OCI-LY1 (cell line): ENCODE data around the gene NEURL1.

Source experiments
- H2AFZ ChIP-seq: fragments of 200-600 bp; sonication (generic), shearing (Covaris generic); 2 replicates; pipeline ENCODE4 v1.6.0; 2014; ENCODE audit warnings: antibody characterized with exemption, mild to moderate bottlenecking, low read length
- H3F3A ChIP-seq: fragments of 200-600 bp; sonication (generic), shearing (Covaris generic); 2 replicates; pipeline ENCODE4 v1.6.0; 2014; ENCODE audit warnings: mild to moderate bottlenecking, antibody characterized with exemption, low read length, moderate library complexity; ENCODE audit not compliant: insufficient read depth
- H3K27ac ChIP-seq: fragments of 200-600 bp; sonication (generic); 2 replicates; pipeline ENCODE4 v1.5.1; 2014; ENCODE audit warnings: low read length, mixed run types, mild to moderate bottlenecking, low read depth; ENCODE audit not compliant: poor library complexity, severe bottlenecking
- H3K27me3 ChIP-seq: fragments of 200-600 bp; sonication (generic); 2 replicates; pipeline ENCODE4 v1.6.0; 2014; ENCODE audit warnings: antibody characterized with exemption, mild to moderate bottlenecking, low read length, moderate library complexity; ENCODE audit not compliant: insufficient read depth
- H3K36me3 ChIP-seq: fragments of 200-600 bp; sonication (generic); 2 replicates; pipeline ENCODE4 v1.6.1; 2014; ENCODE audit warnings: mild to moderate bottlenecking, antibody characterized with exemption, low read length, moderate library complexity, mixed read lengths; ENCODE audit not compliant: insufficient read depth
- H3K4me1 ChIP-seq: fragments of 200-600 bp; sonication (generic); 2 replicates; pipeline ENCODE4 v1.5.1; 2014; ENCODE audit warnings: mild to moderate bottlenecking, low read length, moderate library complexity; ENCODE audit not compliant: insufficient read depth, severe bottlenecking
- H3K4me2 ChIP-seq: fragments of 200-600 bp; sonication (generic), shearing (Covaris generic); 2 replicates; pipeline ENCODE4 v1.6.1; 2014; ENCODE audit warnings: low read length
- H3K4me3 ChIP-seq: fragments of 200-600 bp; sonication (generic); 2 replicates; pipeline ENCODE4 v1.5.1; 2014; ENCODE audit warnings: low read length, low read depth, mild to moderate bottlenecking, mixed read lengths; ENCODE audit not compliant: poor library complexity, severe bottlenecking
- H3K79me2 ChIP-seq: fragments of 200-600 bp; shearing (Covaris generic); 2 replicates; pipeline ENCODE4 v1.6.1; 2016; ENCODE audit warnings: mixed run types, low read length, mixed read lengths; ENCODE audit not compliant: insufficient read depth
- H3K9ac ChIP-seq: fragments of 200-600 bp; sonication (generic), shearing (Covaris generic); 2 replicates; pipeline ENCODE4 v1.6.1; 2014; ENCODE audit warnings: mild to moderate bottlenecking, low read length, mixed read lengths
- H3K9me2 ChIP-seq: fragments of 200-600 bp; sonication (generic), shearing (Covaris generic); 2 replicates; pipeline ENCODE4 v1.6.1; 2014; ENCODE audit warnings: low read depth, mild to moderate bottlenecking, low read length, mixed read lengths
- H3K9me3 ChIP-seq: fragments of 200-600 bp; shearing (Covaris generic); 2 replicates; pipeline ENCODE4 v1.6.1; 2014; ENCODE audit warnings: low read length, mixed read lengths
- H4K20me1 ChIP-seq: fragments of 200-600 bp; sonication (generic), shearing (Covaris generic); 2 replicates; pipeline ENCODE4 v1.6.0; 2016; ENCODE audit warnings: mild to moderate bottlenecking, low read length; ENCODE audit not compliant: insufficient read depth
- CTCF ChIP-seq: fragments of 200-600 bp; sonication (generic), shearing (Covaris generic); IDR thresholded peaks from 2 replicates; pipeline ENCODE4 v1.5.1; 2017; ENCODE audit warnings: mild to moderate bottlenecking, antibody characterized with exemption, low read length, moderate library complexity, mixed read lengths
- EZH2 ChIP-seq: fragments of 200-600 bp; sonication (generic), shearing (Covaris generic); IDR thresholded peaks from 2 replicates; pipeline ENCODE4 v1.8.0; 2017; ENCODE audit warnings: borderline replicate concordance, mixed run types, mild to moderate bottlenecking, antibody characterized with exemption, low read length, moderate library complexity, mixed read lengths

NEURL1 gene

GRCh38 chr10:103497161-103497915, 3.8 kb downstream of the NEURL1 start:
- Histone ChIP-seq H4K20me1 (no peaks in the 10 kb centered on the region), H3K9me2 (no peaks in the 10 kb centered on the region), H3K27me3 (peaks cover under 1% of the 10 kb centered on the region; the same call in 1 of the 2 replicates), H3K4me1 (no peaks in the 10 kb centered on the region), H2AFZ (no peak overlapping the region), H3K79me2 (no peaks in the 10 kb centered on the region), H3K4me2 (no peak overlapping the region), H3K36me3 (no peaks in the 10 kb centered on the region), H3K9me3 (no peaks in the 10 kb centered on the region), H3K9ac (no peak overlapping the region), H3K4me3 (no peak overlapping the region), H3K27ac (no peak overlapping the region), H3F3A (no peaks in the 10 kb centered on the region)
- TF ChIP-seq EZH2 (no peak), CTCF (no peak)

- Histone ChIP-seq H3K27me3 (no peaks in the 10 kb centered on the region; the same call in 1 of the 2 replicates), H3F3A (no peaks in the 10 kb centered on the region), H3K9ac (no peak overlapping the region), H4K20me1 (no peaks in the 10 kb centered on the region), H3K4me2 (no peak overlapping the region), H3K4me1 (no peaks in the 10 kb centered on the region), H3K4me3 (no peak overlapping the region), H3K36me3 (no peaks in the 10 kb centered on the region), H3K9me3 (no peaks in the 10 kb centered on the region), H2AFZ (no peak overlapping the region), H3K9me2 (no peaks in the 10 kb centered on the region), H3K27ac (no peak overlapping the region), H3K79me2 (no peaks in the 10 kb centered on the region)
- no peak for TF ChIP-seq EZH2
- TF ChIP-seq CTCF: no peak
Observed at GRCh38 chr10:103498936-103499638, 5.6 kb downstream of the NEURL1 start.

GRCh38 chr10:103499881-103500280, 6.4 kb downstream of the NEURL1 start:
- no peaks in the 10 kb centered on the region for H3K9me2 ChIP-seq
- no peaks in the 10 kb centered on the region for H3K4me1 ChIP-seq
- TF ChIP-seq EZH2 (no peak), CTCF (no peak)
- no peaks in the 10 kb centered on the region for H4K20me1 ChIP-seq
- H2AFZ ChIP-seq: no peak overlapping the region
- no peaks in the 10 kb centered on the region for H3K9me3 ChIP-seq
- H3K79me2 ChIP-seq: no peaks in the 10 kb centered on the region
- no peaks in the 10 kb centered on the region for H3K36me3 ChIP-seq
- H3F3A ChIP-seq: no peaks in the 10 kb centered on the region
- H3K4me2 ChIP-seq: no peak overlapping the region
- no peaks in the 10 kb centered on the region; the same call in 1 of the 2 replicates for H3K27me3 ChIP-seq
- no peak overlapping the region for H3K27ac ChIP-seq
- no peak overlapping the region for H3K4me3 ChIP-seq
- H3K9ac ChIP-seq: no peak overlapping the region
